Thyroid gland (tissue), 4 donors: ENCODE measurements around the gene EXD3. TPM values are rescaled to one million over a fixed set of nuclear protein-coding genes. Genes with fewer than 3 reads are reported as not detected.

Experiments
- DNase-seq, 2 donors: peaks; one replicate each; pipeline ENCODE4 v3.0.0-alpha.2; 2019
- H3K27ac ChIP-seq, 3 donors: fragments of 200-600 bp; sonication (generic); 1 replicate in 2 of 3; 2 replicates in 1 of 3; pipeline ENCODE4 v1.5.1; 2016 to 2019; ENCODE audit warnings: mild to moderate bottlenecking in 1 of 3, moderate library complexity in 1 of 3
- H3K27me3 ChIP-seq: fragments of 200-600 bp; sonication (generic); one replicate; pipeline ENCODE4 v1.5.1; 2019
- H3K36me3 ChIP-seq, 2 donors: fragments of 200-600 bp; sonication (generic); one replicate each; pipeline ENCODE4 v1.5.1; 2016 to 2019
- H3K4me1 ChIP-seq, 2 donors: fragments of 200-600 bp; sonication (generic); one replicate each; pipeline ENCODE4 v1.5.1; 2017 to 2019
- H3K4me3 ChIP-seq, 3 donors: fragments of 200-600 bp; sonication (generic); replicated peaks in 1 of 3; 1 replicate in 2 of 3; 2 replicates in 1 of 3; pipeline ENCODE4 v1.5.1; 2016; ENCODE audit warnings: mild to moderate bottlenecking in 1 of 3
- H3K9me3 ChIP-seq: fragments of 200-600 bp; sonication (generic); one replicate; pipeline ENCODE4 v1.5.1; 2017
- POLR2A ChIP-seq, 2 donors: fragments of 450-650 bp; IDR thresholded peaks; one replicate each; pipeline ENCODE4 v1.6.1; 2017; ENCODE audit warnings: antibody characterized with exemption in 2 of 2, mild to moderate bottlenecking in 2 of 2, moderate library complexity in 1 of 2
- WGBS, 2 donors: methylation state at CpG; one replicate each; pipeline ENCODE4 v1.1.5; 2017; 5-methylcytosine and 5-hydroxymethylcytosine counted together
- intact Hi-C: fragments of 100-400 bp; cut with DNase I; formaldehyde crosslinking; loops from one replicate; pipeline ENCODE4 v1.15.1; 2023
- total RNA-seq, 4 donors: library from RNA; depleted of rRNA; stranded (reverse); fragments of >200 nt; gene quantifications; one replicate each; pipeline ENCODE4 v1.2.3, GENCODE V29; 2016
- TF ChIP-seq, protein P1 (sequence below), 6 experiments: fragments of 200-600 bp in 3 of 6; fragments of 450-650 bp in 3 of 6; sonication (generic) in 3 of 6; IDR thresholded peaks; one replicate each; pipeline ENCODE4 v1.5.1; 2016 to 2019; ENCODE audit warnings: antibody characterized with exemption in 6 of 6, mild to moderate bottlenecking in 2 of 6, inconsistent platforms in 1 of 6, moderate library complexity in 1 of 6

EXD3 gene
- total RNA-seq, 4 donors from 2014 or later, result 13.0 to 32.0 (median 26.6) TPM

DNA sequence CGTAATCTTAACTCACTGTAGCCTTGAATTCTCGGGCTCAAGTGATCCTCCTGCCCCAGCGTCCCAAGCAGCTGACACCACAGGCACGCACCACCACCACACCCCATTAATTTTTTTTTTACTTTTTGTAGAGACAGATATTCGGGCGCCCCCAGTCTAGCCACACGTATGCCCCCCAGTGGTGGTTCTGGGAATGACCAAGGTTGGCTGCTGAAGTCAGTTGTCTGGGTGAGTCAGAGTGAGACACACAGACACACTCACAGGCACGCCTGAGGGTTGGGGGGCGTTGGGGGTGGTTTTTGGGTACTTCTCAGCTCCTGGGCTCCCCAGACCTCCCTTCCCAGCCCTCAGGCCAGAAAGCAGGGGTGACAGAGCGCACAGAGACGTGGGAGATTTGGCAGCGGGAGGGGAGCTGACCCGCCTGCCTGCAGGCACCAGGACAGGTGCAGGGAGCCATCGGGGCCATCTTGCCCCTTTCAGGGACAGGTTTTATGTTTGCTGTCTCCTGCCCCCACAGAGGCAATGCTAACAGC is 22.4 kb upstream of the EXD3 start:
- intact Hi-C loops, result no loop called here
- Histone ChIP-seq H3K4me3 (no peak overlapping the region), H3K4me1 (peaks cover 5 to 17% of the 10 kb centered on the region in 2 donors), H3K9me3 (no peaks in the 10 kb centered on the region), H3K27me3 (no peaks in the 10 kb centered on the region), H3K36me3 (no peaks in the 10 kb centered on the region), H3K27ac (no peak overlapping the region)
- TF ChIP-seq, protein P1, sequence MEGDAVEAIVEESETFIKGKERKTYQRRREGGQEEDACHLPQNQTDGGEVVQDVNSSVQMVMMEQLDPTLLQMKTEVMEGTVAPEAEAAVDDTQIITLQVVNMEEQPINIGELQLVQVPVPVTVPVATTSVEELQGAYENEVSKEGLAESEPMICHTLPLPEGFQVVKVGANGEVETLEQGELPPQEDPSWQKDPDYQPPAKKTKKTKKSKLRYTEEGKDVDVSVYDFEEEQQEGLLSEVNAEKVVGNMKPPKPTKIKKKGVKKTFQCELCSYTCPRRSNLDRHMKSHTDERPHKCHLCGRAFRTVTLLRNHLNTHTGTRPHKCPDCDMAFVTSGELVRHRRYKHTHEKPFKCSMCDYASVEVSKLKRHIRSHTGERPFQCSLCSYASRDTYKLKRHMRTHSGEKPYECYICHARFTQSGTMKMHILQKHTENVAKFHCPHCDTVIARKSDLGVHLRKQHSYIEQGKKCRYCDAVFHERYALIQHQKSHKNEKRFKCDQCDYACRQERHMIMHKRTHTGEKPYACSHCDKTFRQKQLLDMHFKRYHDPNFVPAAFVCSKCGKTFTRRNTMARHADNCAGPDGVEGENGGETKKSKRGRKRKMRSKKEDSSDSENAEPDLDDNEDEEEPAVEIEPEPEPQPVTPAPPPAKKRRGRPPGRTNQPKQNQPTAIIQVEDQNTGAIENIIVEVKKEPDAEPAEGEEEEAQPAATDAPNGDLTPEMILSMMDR (IDR thresholded peaks at IDR 0.05), result peak; percentile 76 to 88 (median 83)
- no peak for TF ChIP-seq POLR2A (IDR thresholded peaks at IDR 0.05)
- peak; percentile 72 to 81 for DNase-seq
- 16 to 24% methylated on average over 13 to 14 of the region's 14 CpGs for WGBS, 2 donors

- DNase-seq, result no peak
- TF ChIP-seq, protein P1 (IDR thresholded peaks at IDR 0.05), result no peak
- no peak for TF ChIP-seq POLR2A (IDR thresholded peaks at IDR 0.05)
- 83 to 92% methylated on average over 14 of the region's 14 CpGs for WGBS, 2 donors
- H3K36me3 ChIP-seq, result no peaks in the 10 kb centered on the region
- H3K27ac ChIP-seq, result no peak overlapping the region
- H3K4me1 ChIP-seq, result peaks cover 5 to 17% of the 10 kb centered on the region in 2 donors
- no peaks in the 10 kb centered on the region for H3K27me3 ChIP-seq
- H3K9me3 ChIP-seq, result no peaks in the 10 kb centered on the region
- intact Hi-C loops, result no loop called here
- H3K4me3 ChIP-seq, result no peak overlapping the region
These were observed 21.3 kb upstream of the EXD3 start for GRCh38 chr9:137444106-137444790.

GRCh38 chr9:137441935-137442321 is 19.0 kb upstream of the EXD3 start:
- WGBS, 2 donors, result 11 to 12% methylated on average over 4 to 7 of the region's 7 CpGs
- H3K4me3 ChIP-seq, result peak overlapping the region in 1 of 3 donors; percentile 40

GRCh38 chr9:137441289-137441934 is 18.4 kb upstream of the EXD3 start, which contains the start of gene ENTPD8:
TSS of gene ENTPD8 (minus strand) at chr9:137441357. CDS start at chr9:137438285, 3,072 bp downstream.
- peaks cover 5 to 34% of the 10 kb centered on the region in 2 donors for H3K4me1 ChIP-seq
- no peak within 1 kb of the TSS for H3K27ac ChIP-seq
- DNase-seq, result peak; percentile 72 to 75
- WGBS, 2 donors, result 0% methylated on average over 1 of the region's 62 CpGs; no CpG with 5 or more reads in 1 of the 2 donors
- no peaks in the 10 kb centered on the region for H3K27me3 ChIP-seq
- peak within 1 kb of the TSS in 1 of 3 donors; percentile 40 for H3K4me3 ChIP-seq
- no peaks in the 10 kb centered on the region for H3K36me3 ChIP-seq
- intact Hi-C loops, result no loop called here
- TF ChIP-seq, protein P1 (IDR thresholded peaks at IDR 0.05), result no peak
- no peak for TF ChIP-seq POLR2A (IDR thresholded peaks at IDR 0.05)
- H3K9me3 ChIP-seq, result no peaks in the 10 kb centered on the region

More at GRCh38 chr9:137441935-137442321, 19.0 kb upstream of the EXD3 start:
- DNase-seq, result no peak
- H3K9me3 ChIP-seq, result no peaks in the 10 kb centered on the region
- H3K27me3 ChIP-seq, result no peaks in the 10 kb centered on the region
- H3K4me1 ChIP-seq, result peaks cover 5 to 29% of the 10 kb centered on the region in 2 donors
- no peaks in the 10 kb centered on the region for H3K36me3 ChIP-seq
- TF ChIP-seq POLR2A (IDR thresholded peaks at IDR 0.05), result no peak
- TF ChIP-seq, protein P1 (IDR thresholded peaks at IDR 0.05), result no peak
- H3K27ac ChIP-seq, result no peak overlapping the region
- intact Hi-C loops, result no loop called here
